GM19238 (cell line): ENCODE results near the gene PFDN4.

ENCODE experiments used
- DNase-seq: peaks from one replicate; pipeline ENCODE4 v3.0.0; 2011; ENCODE audit warnings: low spot score; ENCODE audit not compliant: insufficient read length

PFDN4 gene

GRCh38 chr20:54267483-54268003 lies 59.7 kb downstream of the PFDN4 start:
- DNase-seq: no peak

- no peak for DNase-seq
Measured at GRCh38 chr20:54268941-54269340, 61.1 kb downstream of the PFDN4 start.
